GM12891 (cell line): ENCODE measurements around the gene CNOT4. TPM values are rescaled to one million over a fixed set of nuclear protein-coding genes. Genes with fewer than 3 reads are reported as not detected.

Source experiments
- DNase-seq: peaks from one replicate; pipeline ENCODE4 v3.0.0; 2011; ENCODE audit warnings: low spot score; ENCODE audit not compliant: insufficient read length
- FAIRE-seq: peaks from 2 replicates; lab custom pipeline; 2011; peaks lifted over from hg19 to GRCh38; lab: Jason Lieb, UNC
- PAX5 ChIP-seq: IDR thresholded peaks from 2 replicates; pipeline ENCODE4 v1.6.1; 2011; ENCODE audit warnings: low read length, moderate library complexity, mild to moderate bottlenecking; ENCODE audit not compliant: insufficient read depth, severe bottlenecking
- POLR2A ChIP-seq: IDR thresholded peaks from 2 replicates; pipeline ENCODE4 v1.6.1; 2011; ENCODE audit warnings: low read depth, low read length, control low read depth
- POLR2AphosphoS5 ChIP-seq: IDR thresholded peaks from 2 replicates; pipeline ENCODE4 v1.6.1; 2011; ENCODE audit warnings: low read depth, low read length, control low read depth
- POU2F2 ChIP-seq: IDR thresholded peaks from 2 replicates; pipeline ENCODE4 v1.6.1; 2011; ENCODE audit warnings: low read depth, mild to moderate bottlenecking, control low read depth, low read length, moderate library complexity
- SPI1 ChIP-seq: IDR thresholded peaks from 2 replicates; pipeline ENCODE4 v1.6.1; 2011; ENCODE audit warnings: low read depth, low read length, control low read depth
- TAF1 ChIP-seq: IDR thresholded peaks from 2 replicates; pipeline ENCODE4 v1.6.1; 2011; ENCODE audit warnings: low read depth, low read length, control low read depth
- polyA plus RNA-seq: library from polyadenylated mRNA; unstranded; fragments of >200 nt; gene quantifications from one replicate; pipeline ENCODE4 v1.2.1, GENCODE V29; 2012; ENCODE audit warnings: low read depth, missing spikeins, inconsistent platforms; ENCODE audit not compliant: missing spikeins

CNOT4 gene
- polyA plus RNA-seq: 6.7 TPM

DNA sequence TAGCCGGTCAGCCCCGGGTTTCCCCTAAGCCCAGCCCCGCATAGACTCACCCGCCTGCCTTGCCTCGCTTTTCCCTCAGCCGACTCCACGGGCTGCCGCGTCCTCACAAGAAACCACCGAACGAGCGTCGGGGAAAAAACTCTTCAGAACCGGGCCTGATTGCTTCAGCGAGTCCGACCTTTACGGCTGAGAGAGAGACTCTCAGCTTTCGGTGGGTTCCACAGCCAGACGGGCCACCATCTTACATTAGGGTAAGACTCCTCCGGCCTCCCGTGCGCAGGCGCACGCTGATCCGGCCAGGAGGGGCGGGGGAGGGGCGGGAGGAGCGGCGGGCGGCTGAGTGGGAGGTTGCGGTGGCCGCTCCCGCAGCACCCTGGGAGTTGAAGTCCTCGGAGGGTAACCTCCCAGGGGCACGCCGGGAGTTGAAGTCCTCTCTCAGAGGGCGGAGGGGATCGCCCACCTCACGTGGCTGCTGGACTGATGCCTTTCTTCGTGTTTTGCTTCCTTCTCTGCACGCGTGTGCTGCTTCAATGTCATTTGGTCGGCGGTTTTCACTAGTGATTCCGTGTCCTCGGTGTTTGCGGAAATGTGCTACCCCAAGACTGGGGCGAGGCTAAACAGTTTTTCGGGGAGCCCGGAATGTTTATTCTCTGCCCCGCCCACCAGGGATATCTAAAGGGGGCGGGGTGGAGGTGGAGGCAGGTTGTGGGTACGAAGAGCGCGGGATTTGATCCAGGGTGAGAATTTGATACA lies at the start of gene CNOT4:
TSS of gene CNOT4 (minus strand) at position 264 of the 753 bp plus-strand sequence. CDS start 71,771 bp downstream, outside the sequence.
- FAIRE-seq: peak; percentile 95
- peak; percentile 79 for DNase-seq
- TF ChIP-seq SPI1: no peak
- TF ChIP-seq POLR2A: peak; percentile 89
- TF ChIP-seq POU2F2: peak; percentile 75; the same call in 1 of the 2 replicates
- TF ChIP-seq PAX5: peak; percentile 94
- TF ChIP-seq POLR2AphosphoS5: peak; percentile 88
- peak; percentile 85 for TF ChIP-seq TAF1

DNA sequence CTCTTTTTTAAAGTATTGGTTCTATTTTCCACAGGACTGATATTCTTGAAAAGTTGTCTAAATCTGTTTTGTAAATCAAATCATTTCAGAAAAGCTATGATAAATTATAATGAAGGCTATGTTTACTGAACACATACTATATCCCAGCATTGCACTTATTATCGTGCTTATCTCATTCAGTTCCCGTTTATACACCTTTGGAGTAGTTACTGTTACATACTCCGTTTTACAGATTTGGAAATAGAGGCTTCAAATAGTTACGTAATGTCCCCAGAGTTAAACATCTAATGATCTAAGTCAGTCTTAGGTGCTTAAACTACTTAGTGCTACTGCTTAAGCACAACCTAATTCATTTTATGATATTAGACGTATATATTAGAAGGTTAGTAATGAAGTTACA lies 49.0 kb upstream of the CNOT4 start:
- no peak for DNase-seq
- TF ChIP-seq POU2F2 (no peak), POLR2A (no peak), POLR2AphosphoS5 (no peak), TAF1 (no peak)
- no peak for FAIRE-seq

DNA sequence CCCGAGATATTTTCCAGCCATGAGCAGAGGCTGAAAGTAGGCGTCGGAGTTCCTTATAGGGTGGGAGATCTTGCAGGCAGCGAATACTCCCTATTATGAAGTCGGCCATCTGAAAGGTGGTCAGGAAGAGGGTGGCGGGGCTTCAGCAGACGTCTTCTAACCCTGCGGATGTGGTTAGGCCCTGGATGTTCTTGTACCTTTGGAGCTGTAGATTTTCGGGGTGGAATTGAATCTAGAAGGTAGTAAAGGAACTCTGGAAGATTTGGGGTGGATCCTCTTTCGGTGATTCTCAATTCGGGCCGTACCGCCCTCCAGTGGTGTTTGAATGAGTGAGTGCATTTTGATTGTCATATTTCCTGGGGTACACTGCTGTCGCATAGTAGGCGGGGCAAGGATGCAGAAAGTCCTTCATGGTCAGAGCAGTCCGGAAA lies 48.5 kb upstream of the CNOT4 start:
- peak; percentile 52 for DNase-seq
- peak; percentile 91 for FAIRE-seq
- peak; percentile 27; the same call in 1 of the 2 replicates for TF ChIP-seq POLR2A
- no peak for TF ChIP-seq POU2F2
- 0 out of 2 replicates have a peak, but pooled peaks have one; percentile 12 for TF ChIP-seq TAF1

DNA sequence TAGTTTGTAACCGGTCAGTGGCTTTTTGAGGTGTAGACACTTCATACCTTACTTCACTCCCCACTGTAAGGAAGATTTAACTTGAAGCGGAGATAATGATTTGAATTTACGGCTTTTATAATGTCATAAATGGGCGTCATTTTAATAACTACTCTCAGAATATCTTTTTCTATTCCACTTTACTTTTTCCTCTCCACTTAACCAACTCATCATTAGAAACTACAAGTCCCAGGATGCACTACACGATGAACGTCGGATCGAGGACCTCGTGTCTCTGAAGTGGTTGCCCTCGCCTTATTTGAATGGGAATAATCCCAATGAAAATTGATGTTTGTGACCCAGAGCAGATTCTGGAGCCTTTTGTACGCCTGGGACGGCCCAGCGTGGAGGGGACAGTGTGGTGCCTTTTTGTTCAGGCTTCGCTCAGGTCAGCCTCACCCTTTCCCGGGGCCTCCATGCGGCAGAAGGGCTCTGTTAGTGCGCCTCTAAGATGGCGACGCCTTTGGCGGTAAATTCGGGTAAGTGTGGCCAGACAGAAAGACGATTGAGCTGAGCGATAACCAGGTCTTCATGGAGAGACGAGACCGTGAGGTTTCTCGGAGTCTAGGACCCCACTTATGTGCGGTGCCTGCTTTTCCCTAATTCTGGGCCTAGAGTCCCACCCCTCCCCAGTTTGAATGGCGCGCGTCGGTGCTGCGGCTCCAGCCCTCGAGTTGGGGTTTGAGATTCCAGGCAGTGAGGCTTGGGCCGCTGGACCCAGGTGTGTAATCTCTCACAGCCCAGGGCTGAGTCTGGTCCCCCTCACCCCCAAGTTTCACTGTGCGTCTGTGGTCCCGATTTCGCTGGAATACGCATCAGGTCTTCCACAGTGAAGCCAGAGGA lies 47.8 kb upstream of the CNOT4 start, which contains the start of gene NUP205:
TSS of gene NUP205 (plus strand) at position 463 of the 882 bp plus-strand sequence. CDS start at position 491, 28 bp downstream.
- peak; percentile 54 for DNase-seq
- peak; percentile 89 for FAIRE-seq
- peak; percentile 84 for TF ChIP-seq POLR2AphosphoS5
- TF ChIP-seq PAX5: no peak
- TF ChIP-seq SPI1: no peak
- TF ChIP-seq POU2F2: peak; percentile 74; the same call in 1 of the 2 replicates
- TF ChIP-seq POLR2A: peak; percentile 93
- peak; percentile 84; the same call in 1 of the 2 replicates for TF ChIP-seq TAF1

DNA sequence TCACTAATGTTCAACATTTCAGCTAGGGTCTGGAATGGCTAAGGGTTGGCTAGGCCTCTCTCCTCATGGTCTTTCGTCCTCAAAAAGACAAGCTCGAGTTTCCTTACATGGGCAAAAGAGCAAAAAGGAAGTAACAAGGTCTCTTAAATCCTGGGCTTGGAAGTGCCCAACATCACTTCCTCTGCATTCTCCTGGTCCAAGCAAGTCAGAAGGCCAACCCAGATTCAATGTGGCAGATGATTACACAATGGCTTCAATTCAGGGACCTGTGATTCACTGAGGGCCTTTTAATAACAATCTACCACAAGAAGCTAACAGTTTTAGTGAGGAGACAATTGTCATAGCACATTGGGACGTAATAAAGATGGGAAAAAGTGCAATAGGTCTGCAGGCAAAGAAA lies 43.4 kb upstream of the CNOT4 start:
- FAIRE-seq (no peak), DNase-seq (no peak)
- TF ChIP-seq POLR2AphosphoS5 (no peak), POU2F2 (no peak), TAF1 (no peak), PAX5 (no peak), POLR2A (no peak), SPI1 (no peak)

DNA sequence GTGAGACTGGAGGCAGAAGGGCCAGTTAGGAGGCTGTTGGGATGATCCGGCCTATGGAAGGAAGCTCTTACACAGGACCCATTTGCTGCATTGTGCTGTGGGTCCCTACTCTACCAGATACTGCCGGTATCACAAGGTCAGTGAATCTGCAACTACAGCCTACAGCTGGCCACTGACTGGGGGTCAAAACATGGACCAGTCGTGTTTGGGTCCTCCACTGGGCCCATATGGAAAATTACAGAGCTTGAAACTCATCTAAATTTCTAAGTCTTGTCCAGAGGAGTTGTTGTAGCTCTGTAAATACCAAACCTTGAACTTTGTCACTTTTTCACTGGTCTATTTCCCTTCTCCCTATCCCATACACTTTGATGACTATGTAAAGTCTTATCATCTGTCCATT lies 42.2 kb upstream of the CNOT4 start:
- TF ChIP-seq PAX5: no peak
- no peak for TF ChIP-seq POLR2AphosphoS5
- no peak for TF ChIP-seq POLR2A
- TF ChIP-seq SPI1: no peak
- TF ChIP-seq TAF1: no peak
- TF ChIP-seq POU2F2: no peak
- FAIRE-seq: no peak
- DNase-seq: no peak

GRCh38 chr7:135550196-135550595 lies 40.3 kb upstream of the CNOT4 start:
- TF ChIP-seq TAF1: no peak
- TF ChIP-seq POU2F2: no peak
- no peak for TF ChIP-seq POLR2A
- TF ChIP-seq POLR2AphosphoS5: no peak
- TF ChIP-seq SPI1: no peak
- TF ChIP-seq PAX5: no peak
- DNase-seq (no peak), FAIRE-seq (no peak)

- DNase-seq (no peak), FAIRE-seq (peak; percentile 41)
- TF ChIP-seq POLR2AphosphoS5: no peak
- no peak for TF ChIP-seq SPI1
- TF ChIP-seq TAF1: no peak
- TF ChIP-seq PAX5: no peak
- TF ChIP-seq POU2F2: no peak
- no peak for TF ChIP-seq POLR2A
Observed at GRCh38 chr7:135541029-135541428, 31.1 kb upstream of the CNOT4 start.

DNA sequence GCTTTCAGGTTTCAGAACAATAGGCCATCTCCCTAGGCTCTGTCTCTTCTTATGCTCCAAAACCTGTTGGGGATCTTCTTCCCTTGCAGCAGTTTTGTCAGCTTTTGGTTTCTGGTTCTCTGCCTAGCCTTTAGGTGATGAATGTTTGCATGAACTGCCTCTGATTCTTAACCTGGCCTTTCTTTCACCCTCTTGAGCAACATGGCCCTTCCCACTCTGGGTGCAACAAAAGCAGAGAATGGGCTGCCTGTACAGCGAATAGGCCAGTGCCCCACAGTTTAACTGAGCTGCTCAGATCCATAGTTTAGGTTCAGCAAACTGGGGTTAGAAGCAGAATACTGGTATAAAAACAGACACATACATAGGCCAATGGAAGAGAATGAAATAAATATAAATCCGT lies 29.7 kb upstream of the CNOT4 start:
- FAIRE-seq (no peak), DNase-seq (no peak)
- TF ChIP-seq SPI1 (no peak), TAF1 (no peak), POLR2A (no peak), POLR2AphosphoS5 (no peak), POU2F2 (no peak), PAX5 (no peak)
